Peyer's patch (tissue), 4 donors: Measurements from ENCODE around the gene HEATR1.

Experiments
- CTCF ChIP-seq, 6 experiments: fragments of 450-650 bp in 4 of 6; fragments of 200-600 bp in 2 of 6; sonication (generic) in 1 of 6; IDR thresholded peaks; one replicate each; pipeline ENCODE4 v1.5.1; 2017 to 2019; ENCODE audit warnings: antibody characterized with exemption in 6 of 6, mild to moderate bottlenecking in 3 of 6, moderate library complexity in 1 of 6
- POLR2A ChIP-seq, 2 donors: fragments of 450-650 bp; IDR thresholded peaks; one replicate each; pipeline ENCODE4 v1.5.1; 2017; ENCODE audit warnings: antibody characterized with exemption in 2 of 2, mild to moderate bottlenecking in 2 of 2, moderate library complexity in 2 of 2

GRCh38 chr1:236560213-236560771 lies 44.0 kb downstream of the HEATR1 start:
- no peak for TF ChIP-seq CTCF (IDR thresholded peaks at IDR 0.05)
- TF ChIP-seq POLR2A (IDR thresholded peaks at IDR 0.05), result no peak
